Measurements from ENCODE around the gene ABTB2. TPM values are rescaled to one million over a fixed set of nuclear protein-coding genes. Genes with fewer than 3 reads are reported as not detected.

Gene ABTB2
- total RNA-seq (2022; extraction: Qiagen RNA extraction; ENCODE audit: low read depth): 17.8 to 27.5 TPM (median 23.1 TPM) in 5 replicates

GRCh38 chr11:34357701-34358257 lies at the start of gene ABTB2:
TSS of gene ABTB2 (minus strand) at chr11:34358010.

GRCh38 chr11:34105079-34105956 lies 252.5 kb downstream of the ABTB2 start, which contains the start of gene NAT10:
TSS of gene NAT10 (plus strand) at chr11:34105629. CDS start at chr11:34108226, 2,597 bp downstream.

Other genes starting within 250 kb of the ABTB2 start
- gene CAT, start 80.9 kb upstream of the ABTB2 start, total RNA-seq (2022; extraction: Qiagen RNA extraction; ENCODE audit: low read depth): 41.9 to 48.7 TPM (median 43.2 TPM) in 5 replicates
- gene ELF5, start 155.8 kb upstream of the ABTB2 start, total RNA-seq (2022; extraction: Qiagen RNA extraction; ENCODE audit: low read depth): not detected in 5 replicates

All from A549 treated with RU486 at 1 μM for 4 hours (cell line).